Right ventricle myocardium inferior (tissue), 1 donor: ENCODE measurements around the gene C19orf47. TPM values are rescaled to one million over a fixed set of nuclear protein-coding genes. Genes with fewer than 3 reads are reported as not detected.
A peak's percentile ranks its signal among the peaks of the same experiment; 100 is the strongest.

Experiments used
- ATAC-seq: fragments of 200-7000 bp; cut with Tn5 transposase; one replicate; pipeline ENCODE4 v1.9.1; 2020; ENCODE audit warnings: mild to moderate bottlenecking, moderate library complexity
- DNase-seq: peaks from one replicate; pipeline ENCODE4 v3.0.0; 2021; ENCODE audit errors: missing footprints
- intact Hi-C: fragments of 100-400 bp; cut with DNase I; formaldehyde crosslinking; loops from one replicate; pipeline ENCODE4 v1.11.0; 2022
- total RNA-seq: library from RNA; stranded (reverse); fragmentation: NEBNext Ultra II Directional; extraction: Animal tissue kit (Norgen Biotek cat#: 25700); gene quantifications from one replicate; pipeline ENCODE4 v1.2.1, GENCODE V29; 2021
- donor health status: DM: no; HTN: yes; CAD: no; lungs with severe emphysema.

The C19orf47 gene
- total RNA-seq, 1 donor from 2014 or later, result 222 TPM

DNA sequence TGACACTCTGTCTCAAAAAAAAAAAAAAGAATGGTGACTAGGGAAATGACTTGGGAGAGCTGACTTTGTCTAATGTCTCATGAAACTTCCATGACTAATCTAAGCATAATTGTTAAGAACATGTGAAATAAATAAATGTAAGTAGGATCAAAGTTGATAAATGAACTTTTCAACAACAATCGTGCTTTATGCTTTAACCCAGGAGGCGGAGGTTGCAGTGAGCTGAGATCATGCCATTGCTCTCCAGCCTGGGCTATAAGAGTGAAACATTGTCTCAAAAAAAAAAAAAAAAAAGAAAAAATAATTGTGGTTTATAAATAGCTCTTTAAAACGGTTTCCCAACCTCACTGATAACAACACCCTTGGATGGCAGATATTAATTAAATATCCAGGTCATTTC, 50.2 kb downstream of the C19orf47 start:
- intact Hi-C loops, result no loop called here
- DNase-seq (no peak), ATAC-seq (no peak)

DNA sequence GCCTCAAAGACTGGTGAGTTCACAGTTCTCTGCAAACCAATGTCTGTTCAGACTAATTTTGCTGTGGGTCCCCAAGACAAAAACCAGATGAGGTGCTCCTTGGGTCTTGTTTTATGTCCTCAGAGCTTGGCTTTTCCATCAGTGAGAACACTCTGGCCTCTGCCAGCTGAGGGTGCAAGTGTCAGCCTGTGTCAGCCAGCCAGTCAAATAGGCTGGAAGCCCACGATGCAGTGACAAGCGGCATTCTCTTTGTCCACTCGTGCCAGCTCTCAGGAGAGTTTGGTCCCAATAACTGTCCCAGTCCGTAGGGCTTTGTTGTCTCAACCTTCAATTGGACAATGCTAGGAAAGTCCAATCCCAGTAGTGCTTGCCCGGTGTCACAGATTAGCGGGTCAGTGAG, 53.6 kb downstream of the C19orf47 start:
- DNase-seq (no peak), ATAC-seq (no peak)
- intact Hi-C loops, result no loop called here

DNA sequence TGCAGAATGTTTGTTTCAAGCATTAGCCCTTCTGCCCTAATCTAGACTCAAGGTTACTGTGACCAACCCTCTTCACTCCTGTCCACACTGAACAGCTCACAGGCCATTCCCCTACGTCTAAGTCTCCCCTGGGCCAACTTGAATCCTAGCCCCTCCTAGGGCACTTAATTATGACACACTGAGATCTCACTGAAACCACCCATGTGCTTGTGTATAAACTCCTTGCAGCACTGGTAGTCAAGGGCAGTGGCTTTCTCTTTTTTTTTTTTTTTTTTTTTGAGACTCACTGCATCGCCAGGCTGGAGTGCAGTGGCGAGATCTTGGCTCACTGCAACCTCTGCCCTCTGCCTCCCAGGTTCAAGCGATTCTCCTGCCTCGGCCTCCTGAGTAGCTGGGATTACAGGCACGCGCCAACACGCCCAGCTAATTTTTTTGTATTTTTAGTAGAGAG, 61.2 kb downstream of the C19orf47 start:
- intact Hi-C loops, result loop anchor here (10.0 kb wide), 1 partner anchor 1432 kb away; no protein-coding TSS in a partner anchor
- no peak for ATAC-seq
- DNase-seq, result no peak

DNA sequence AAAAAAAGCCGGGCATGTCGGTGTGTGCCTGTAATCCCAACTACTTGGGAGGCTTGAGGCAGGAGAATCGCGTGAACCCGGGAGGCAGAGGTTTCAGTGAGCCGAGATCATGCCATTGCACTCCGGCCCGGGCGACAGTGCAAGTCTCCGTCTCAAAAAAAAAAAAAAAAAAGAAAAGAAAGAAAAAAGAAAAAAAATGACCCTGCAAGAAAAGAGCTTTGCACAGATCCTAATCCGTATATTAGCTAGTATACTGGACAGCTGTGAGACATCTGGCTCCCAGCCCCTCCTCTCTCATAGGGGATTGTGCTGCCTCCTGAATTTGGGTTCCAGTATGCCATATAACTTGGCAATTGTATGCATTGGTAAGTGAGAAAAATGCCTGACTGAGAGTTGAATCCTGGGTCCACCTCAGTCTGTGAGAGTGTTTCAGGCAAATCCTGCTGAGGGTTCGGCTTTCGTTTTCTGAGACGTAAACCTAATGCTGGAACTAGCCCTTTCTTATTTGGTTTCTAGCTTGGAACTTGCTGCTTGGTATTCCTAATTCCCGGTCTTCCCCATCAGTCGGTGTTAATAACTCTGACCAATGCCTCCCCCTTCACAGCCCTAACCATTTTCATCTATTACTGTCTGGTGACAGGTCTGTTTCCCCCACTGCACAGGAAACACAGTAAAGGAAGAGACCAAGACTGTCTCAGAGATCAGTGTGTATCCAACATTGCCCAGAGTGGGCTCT, 61.8 kb downstream of the C19orf47 start:
- intact Hi-C loops, result loop anchor here (10.0 kb wide), 1 partner anchor 1432 kb away; no protein-coding TSS in a partner anchor
- DNase-seq (no peak), ATAC-seq (no peak)

DNA sequence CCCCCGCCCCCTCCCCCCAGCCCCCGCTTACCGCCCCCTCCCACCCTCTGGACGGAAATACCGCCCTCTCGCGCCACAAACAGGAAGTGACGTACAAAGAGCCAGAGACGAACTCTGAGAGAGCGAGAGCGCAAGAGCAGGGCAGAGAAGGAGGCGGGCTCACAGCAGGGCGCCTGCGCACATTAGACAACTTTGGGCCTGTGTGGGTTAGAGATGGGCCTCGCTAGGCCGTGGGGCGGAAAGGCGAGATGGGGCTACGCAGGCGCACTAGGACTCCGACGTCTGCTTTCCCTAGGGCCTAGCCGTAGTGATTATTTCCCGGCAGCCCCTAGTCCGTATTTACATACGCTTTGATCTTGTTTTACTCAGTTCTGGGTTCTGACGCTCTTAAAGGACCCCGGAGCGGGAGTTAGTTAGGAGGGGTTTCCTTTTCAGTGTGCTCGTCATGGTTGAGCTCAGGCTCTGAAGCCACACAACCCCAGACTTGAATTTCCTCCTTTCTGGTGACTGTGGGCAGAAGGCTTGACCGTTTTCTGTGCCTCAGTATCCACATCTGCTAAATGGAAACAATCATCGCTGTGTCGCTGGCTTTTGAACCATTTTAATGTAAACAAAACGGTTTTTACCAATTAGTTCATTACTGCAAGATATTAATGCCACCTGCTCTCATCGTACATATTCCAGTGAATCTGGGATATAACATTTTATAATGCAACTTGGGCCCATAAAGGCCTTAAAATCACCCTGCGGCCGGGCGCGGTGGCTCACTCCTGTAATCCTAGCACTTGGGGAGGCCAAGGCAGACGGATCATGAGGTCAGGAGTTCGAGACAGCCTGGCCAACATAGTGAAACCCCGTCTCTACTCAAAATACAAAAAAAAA, 62.6 kb downstream of the C19orf47 start:
- DNase-seq (peak; percentile 98), ATAC-seq (peak; percentile 97)
- intact Hi-C loops, result loop anchor here (2.0 to 10.0 kb wide), 2 partner anchors 43 to 1431 kb away; no protein-coding TSS in a partner anchor

DNA sequence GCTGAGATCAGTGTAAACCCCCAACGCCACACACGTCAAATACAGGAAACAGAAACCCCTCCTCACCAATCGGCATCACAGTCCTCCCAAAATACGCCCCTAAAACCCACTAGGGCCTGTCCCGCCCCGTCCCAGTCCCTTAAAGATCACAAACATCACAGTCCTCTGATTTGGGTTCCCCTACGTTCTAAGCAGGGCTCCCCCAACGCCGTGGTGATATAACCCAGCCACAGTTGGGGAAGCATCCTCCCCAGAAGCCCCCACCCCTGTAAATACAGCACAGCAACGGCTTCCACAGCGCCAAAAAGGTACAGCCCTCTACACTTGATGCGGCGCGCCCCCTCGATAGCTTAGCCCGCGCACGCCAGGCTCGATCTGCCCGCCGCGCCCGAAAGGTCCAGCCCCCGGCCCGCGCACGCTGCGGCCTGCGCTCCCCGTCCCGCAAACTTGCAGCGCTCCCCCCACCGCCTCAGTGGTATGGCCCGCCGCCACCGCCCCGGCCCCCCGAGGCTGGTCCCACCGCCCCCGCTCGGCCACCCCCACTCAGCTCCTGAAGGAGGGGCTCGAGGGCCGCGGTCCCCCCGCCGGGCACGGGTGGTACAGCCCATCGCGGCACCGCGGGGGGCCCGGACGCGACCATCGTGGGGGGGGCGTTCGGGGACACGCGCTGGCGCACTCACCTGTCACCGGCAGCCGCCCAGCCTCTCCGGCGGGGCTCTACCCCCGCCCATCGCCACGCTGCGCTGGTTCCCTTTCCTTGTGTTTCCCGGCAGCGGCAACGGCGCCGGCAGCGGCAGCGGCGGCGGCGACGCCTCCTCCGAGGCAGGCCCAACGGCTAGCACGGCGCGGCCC, 63.5 kb downstream of the C19orf47 start, which contains the start of gene AKT2:
AKT2 (minus strand) TSS at position 845 of the 852 bp plus-strand sequence. CDS start 20,078 bp downstream, outside the sequence.
- ATAC-seq (peak; percentile 34), DNase-seq (no peak)
- intact Hi-C loops, result loop anchor here (2.0 to 10.0 kb wide), 3 partner anchors 42 to 1430 kb away; partner anchors contain the start of gene MAP3K10

DNA sequence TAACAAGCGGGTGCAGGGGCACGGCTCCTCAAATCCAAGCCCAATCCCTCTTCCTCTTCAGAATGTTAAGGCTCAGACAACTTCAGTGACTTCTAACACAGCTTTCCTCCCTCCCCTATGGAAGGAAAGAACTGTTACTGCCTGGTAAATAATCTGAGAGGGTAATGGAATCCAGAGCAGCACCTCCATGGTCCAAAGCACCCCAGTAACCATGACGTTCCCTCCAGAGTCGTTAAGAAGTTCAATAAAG, 64.0 kb downstream of the C19orf47 start:
- intact Hi-C loops, result loop anchor here (2.0 to 10.0 kb wide), 3 partner anchors 41 to 1429 kb away; partner anchors contain the start of gene MAP3K10
- ATAC-seq (no peak), DNase-seq (no peak)

DNA sequence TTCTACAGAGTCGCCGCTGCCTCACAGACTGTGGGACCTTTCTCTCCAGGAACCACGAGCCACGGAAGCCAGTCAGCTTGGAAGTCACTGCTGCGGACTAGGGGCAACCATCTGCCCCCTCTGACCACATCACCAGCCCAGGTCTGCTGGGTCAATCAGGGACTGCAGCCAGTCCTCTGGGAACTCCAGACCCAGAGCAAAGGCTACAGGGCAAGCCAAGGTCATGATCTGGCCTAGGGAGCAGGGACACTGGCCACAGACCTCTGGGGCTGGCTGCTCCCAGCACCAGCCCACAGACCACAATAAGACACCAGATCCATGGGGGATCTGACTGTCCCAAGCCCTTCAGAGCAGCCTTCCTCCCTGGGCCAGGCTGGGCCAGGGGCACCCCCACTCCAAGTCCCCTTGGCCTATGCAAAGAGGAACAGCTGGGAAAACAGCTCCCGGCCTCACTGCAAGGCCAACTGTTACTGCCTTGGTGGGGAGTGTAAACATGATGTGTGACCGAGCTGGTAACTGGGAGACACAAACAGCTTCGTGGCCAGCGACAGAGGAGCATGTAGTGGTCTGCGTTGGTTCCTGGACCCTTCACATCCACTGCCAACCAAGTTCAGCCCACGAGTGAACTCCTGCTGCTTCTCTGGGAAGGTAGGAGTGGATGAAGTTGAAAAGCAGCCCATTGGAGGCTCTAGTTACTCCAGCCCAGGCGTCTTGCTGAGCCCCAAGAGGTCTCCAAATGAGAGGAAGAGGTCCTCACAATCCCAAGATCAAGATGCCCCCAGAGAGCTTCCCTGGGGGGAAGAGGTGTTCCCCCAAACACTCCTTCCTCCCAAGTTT, 64.6 kb downstream of the C19orf47 start:
- intact Hi-C loops, result loop anchor here (2.0 to 10.0 kb wide), 3 partner anchors 41 to 1429 kb away; partner anchors contain the start of gene MAP3K10
- no peak for DNase-seq
- no peak for ATAC-seq

DNA sequence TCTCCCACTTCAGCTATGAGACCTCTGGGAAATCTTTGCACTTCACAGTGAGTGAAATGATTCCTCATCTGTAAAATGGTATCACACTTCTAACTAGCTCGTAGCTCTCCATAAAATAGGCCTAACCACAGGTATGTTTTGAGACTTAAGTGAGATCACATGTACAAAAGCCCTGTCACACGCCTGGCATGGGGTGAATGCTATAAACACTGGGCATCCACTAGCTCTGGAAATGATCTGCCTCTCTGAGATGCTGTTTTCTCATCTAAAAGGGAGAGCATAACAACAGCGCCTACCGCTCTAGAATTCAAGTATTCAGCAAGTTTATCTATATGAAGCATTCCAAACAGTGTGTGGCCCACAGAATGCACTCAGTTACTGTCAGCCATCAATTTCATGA, 65.3 kb downstream of the C19orf47 start:
- DNase-seq (no peak), ATAC-seq (no peak)

DNA sequence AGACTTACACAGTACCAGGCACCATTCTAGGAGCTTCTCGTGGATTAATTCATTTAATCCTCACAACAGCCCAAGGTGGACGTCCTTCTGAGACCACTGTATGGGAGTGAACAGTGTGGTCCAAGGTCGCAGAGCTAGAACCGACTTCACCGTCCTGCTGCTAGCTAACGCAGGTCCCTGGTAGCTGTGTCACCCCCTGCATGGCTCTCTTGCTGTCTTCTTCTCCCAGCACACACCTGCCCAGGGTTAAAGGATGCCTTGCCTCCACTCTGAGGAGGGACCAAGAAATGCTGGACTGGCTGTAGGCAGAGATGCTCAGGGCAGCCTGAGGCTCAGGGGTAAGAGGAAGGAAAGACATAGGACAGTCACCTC, 66.0 kb downstream of the C19orf47 start:
- DNase-seq (no peak), ATAC-seq (no peak)
- intact Hi-C loops, result loop anchor here (5.0 to 10.0 kb wide), 2 partner anchors 90 to 1427 kb away; partner anchors contain the start of gene MAP3K10

More for the DNA sequence above, 65.3 kb downstream of the C19orf47 start:
- intact Hi-C loops, result loop anchor here (5.0 to 10.0 kb wide), 2 partner anchors 91 to 1428 kb away; partner anchors contain the start of gene MAP3K10

DNA sequence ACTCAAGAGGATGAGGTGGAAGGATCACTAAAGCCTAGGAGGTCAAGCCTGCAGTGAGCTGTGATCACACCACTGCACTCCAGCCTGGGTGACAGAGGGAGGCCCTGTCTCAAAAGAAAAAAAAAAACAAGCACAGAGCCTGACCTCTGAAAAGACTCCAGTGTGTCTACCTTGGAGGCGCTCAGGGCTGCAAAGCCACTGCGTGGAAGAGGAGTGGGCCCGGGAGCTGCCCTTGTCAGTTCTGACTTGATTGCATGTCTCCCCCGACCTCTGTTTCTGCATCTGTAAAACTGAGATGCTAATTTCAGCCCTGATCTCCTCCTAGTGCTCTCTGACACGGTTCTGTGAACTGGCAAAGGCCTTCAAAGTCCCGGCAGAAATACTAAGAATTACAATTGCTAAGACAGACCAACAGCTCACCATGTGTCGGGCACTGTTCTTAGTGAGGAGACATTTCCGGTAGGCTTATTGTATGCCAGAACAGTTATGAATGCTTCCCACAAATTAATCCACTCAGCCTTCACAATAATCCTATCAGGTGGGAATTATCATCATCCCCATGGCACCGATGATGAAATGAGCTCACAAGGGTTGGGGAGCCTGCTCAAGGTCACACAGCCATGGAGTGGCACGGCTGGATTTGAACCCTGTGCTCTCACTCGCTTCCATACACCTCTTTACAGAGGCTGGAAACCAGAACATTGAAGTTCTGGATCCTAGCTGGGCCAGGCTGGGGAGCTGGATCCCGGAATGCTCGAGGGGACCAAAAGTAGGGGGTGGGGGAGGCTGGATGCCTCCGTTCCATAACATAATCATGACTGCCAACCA, 66.6 kb downstream of the C19orf47 start:
- DNase-seq, result no peak
- intact Hi-C loops, result loop anchor here (5.0 to 10.0 kb wide), 2 partner anchors 89 to 1427 kb away; partner anchors contain the start of gene MAP3K10
- ATAC-seq, result no peak

DNA sequence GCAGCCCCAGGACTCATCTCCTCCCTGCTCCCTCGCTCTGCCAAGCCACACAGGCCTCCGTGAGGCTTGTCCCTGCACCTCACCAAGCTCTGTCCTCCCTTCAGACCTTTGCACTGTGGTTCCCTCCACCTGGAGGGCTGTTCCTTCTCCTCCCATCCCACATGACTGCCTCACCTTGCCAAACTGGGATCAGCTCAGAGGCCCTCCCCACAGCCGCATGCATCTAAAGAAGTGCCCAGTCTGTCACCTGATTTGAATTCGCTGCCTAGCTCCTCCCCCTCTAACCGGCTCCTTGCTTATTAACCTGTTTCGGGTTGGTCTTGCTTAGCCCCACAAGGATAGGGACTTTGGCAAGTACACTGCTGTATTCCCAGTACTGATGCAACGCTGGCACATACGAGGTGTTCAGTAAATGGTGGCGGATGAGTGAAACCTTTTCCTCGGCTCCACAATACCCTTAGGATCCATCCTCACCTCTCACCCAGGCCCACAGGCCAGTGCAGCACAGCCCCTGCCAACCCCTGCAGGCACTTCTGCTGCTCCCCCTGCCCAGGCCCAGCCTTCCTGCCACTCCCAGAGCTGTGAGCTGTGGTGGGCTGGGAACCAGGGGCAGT, 67.5 kb downstream of the C19orf47 start:
- DNase-seq (no peak), ATAC-seq (no peak)
- intact Hi-C loops, result loop anchor here (5.0 to 10.0 kb wide), 2 partner anchors 88 to 1426 kb away; partner anchors contain the start of gene MAP3K10

DNA sequence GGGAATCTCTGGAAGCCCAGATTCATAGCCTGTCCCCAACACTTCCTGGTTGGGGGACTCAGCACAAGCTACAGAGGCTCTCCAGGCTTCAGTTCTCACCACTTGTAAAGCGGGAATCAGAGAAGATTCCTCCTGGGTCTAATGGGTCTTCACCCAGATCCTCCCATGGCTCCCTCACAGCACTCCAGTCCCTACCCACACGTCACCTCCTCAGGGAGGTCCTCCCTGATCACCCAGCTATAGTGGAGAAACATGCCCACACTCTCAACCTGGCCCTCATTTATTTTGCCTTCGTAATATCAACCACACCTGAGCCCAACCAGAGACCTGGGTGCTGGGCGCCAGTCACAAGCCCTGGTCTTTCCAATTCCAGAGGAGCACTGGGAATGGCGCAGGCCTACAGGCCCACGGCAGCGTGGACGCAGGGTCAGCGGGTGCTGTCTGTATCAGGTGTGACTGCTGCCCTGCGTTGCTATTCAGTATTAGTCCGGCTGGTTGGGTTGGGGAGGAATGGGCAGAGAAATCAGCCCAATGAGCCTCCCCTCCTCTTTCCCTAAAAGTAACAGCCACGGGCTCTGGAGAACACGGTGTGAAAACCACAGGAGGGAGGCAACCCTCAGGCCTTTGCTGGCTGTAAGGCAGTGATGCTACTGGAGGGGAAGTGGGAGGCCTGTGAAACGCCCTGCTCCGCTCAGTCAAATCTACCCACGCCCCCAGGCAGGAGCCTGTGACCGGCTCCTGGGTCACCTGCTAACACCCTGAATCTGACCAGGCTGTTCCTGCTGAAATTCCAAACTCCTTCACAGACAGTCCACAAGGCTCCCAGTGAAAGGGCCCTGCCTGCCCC, 68.2 kb downstream of the C19orf47 start:
- intact Hi-C loops, result loop anchor here (5.0 to 10.0 kb wide), 2 partner anchors 88 to 1425 kb away; partner anchors contain the start of gene MAP3K10
- DNase-seq, result no peak

DNA sequence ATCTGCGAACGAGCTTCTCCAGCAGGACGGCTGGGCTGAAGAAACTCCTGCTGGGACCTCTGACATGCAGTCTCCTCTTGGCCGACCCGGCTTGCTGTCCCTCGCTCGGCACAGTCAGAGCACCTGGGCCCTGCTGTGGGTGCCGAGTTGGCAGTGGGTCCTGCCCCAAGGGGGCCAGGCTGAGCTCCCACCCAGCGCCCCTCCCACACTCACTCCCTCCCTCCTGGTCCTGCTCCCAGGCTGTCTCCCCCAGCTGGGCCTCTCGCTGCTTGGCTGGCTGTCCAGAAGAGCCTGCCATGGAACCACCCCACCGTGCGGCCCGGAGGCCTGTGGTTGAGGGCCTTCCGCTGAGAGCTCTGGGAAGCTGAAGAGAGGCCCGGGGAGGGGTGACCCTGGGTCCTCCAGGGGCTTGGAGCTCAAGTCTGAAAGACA, 69.1 kb downstream of the C19orf47 start:
- DNase-seq, result peak; percentile 89
- intact Hi-C loops, result no loop called here
- ATAC-seq, result peak; percentile 85

More for the DNA sequence above, 68.2 kb downstream of the C19orf47 start:
- ATAC-seq, result no peak

DNA sequence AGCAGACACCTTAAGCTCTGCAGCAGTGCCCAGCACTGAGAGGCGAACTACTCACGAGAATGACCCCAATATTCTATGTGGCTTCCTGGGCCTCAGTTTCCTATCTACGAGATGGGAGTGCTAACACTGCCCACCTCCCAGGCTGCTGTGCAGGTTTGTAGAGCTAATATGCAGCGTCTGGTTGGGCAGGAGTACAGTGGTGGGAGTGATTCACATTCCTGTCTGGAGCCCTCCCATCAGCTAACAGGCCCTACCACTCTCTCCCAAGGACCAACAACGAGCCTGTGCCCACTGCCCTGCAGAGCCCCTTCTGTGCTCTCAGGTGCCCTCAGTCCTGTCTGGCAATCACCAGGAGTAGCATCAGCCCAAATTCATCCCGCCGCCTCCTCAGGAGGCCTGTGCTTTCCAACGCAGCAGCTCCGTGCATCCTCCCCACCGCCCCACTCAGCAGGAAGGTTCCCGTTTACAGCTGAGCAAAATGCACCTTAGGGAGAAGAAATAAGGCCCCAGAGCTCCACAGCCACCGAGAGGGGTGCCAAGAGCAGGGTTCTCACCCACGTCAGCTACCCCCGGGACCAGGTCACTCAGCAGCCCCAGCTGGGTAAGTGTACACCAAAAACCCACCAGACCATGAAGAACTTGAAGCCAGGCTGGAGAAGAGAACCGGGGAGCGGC, 69.7 kb downstream of the C19orf47 start:
- ATAC-seq, result peak; percentile 1
- intact Hi-C loops, result no loop called here
- DNase-seq, result no peak
